ENCODE measurements around the gene TBL2.
"Not testable (repeated sequence)": the region's sequence is repeated elsewhere in the genome, so short reads cannot be mapped to it uniquely, and the experiment has no call there.

The TBL2 gene

GRCh38 chr7:73547841-73548240 lies 30.5 kb downstream of the TBL2 start:
- DNase-seq (ENCODE audit: insufficient read length, low spot score) (no peak), FAIRE-seq (no peak)
- TF ChIP-seq POLR2A (IDR thresholded peaks at IDR 0.05; ENCODE audit: low read depth, low read length), result no peak

GRCh38 chr7:73544678-73545077 lies 33.7 kb downstream of the TBL2 start:
- FAIRE-seq (no peak), DNase-seq (ENCODE audit: insufficient read length, low spot score) (no peak)
- TF ChIP-seq POLR2A (IDR thresholded peaks at IDR 0.05; ENCODE audit: low read depth, low read length), result no peak

GRCh38 chr7:73541722-73542121 lies 36.7 kb downstream of the TBL2 start:
- no peak for DNase-seq (ENCODE audit: insufficient read length, low spot score)
- no peak for FAIRE-seq
- TF ChIP-seq POLR2A (IDR thresholded peaks at IDR 0.05; ENCODE audit: low read depth, low read length), result no peak

DNA sequence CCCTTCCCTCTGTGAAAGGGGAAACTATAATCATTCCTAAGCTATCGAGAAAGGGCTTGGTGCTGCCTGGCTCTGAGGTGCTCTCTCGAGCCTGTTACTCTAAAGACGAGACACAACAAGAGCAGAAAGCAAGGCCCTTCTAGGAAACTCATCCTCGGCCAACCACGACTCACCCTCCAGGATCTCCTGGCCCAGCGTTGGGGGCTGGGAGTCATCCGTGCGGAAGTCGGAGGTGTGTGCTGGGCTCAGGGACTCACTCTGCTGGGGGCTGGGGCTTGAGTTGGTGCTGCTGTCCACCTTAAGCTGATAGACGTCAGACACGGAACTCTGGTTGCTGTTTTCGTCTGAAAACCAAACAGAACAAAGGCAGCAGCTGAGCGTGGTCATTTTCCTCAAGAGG lies 38.7 kb downstream of the TBL2 start:
- DNase-seq (ENCODE audit: insufficient read length, low spot score) (no peak), FAIRE-seq (no peak)
- TF ChIP-seq POLR2A (IDR thresholded peaks at IDR 0.05; ENCODE audit: low read depth, low read length), result no peak

- FAIRE-seq; DNase-seq (ENCODE audit: insufficient read length, low spot score): not testable (repeated sequence)
These were observed 39.9 kb downstream of the TBL2 start for GRCh38 chr7:73538510-73538909.

GRCh38 chr7:73537051-73537450 lies 41.3 kb downstream of the TBL2 start:
- FAIRE-seq, result no peak
- no peak for TF ChIP-seq POLR2A (IDR thresholded peaks at IDR 0.05; ENCODE audit: low read depth, low read length)

GRCh38 chr7:73536479-73536878 lies 41.9 kb downstream of the TBL2 start:
- no peak for TF ChIP-seq POLR2A (IDR thresholded peaks at IDR 0.05; ENCODE audit: low read depth, low read length)
- no peak for FAIRE-seq
- DNase-seq (ENCODE audit: insufficient read length, low spot score), result no peak

More at GRCh38 chr7:73537051-73537450, 41.3 kb downstream of the TBL2 start:
- DNase-seq (ENCODE audit: insufficient read length, low spot score), result no peak

DNA sequence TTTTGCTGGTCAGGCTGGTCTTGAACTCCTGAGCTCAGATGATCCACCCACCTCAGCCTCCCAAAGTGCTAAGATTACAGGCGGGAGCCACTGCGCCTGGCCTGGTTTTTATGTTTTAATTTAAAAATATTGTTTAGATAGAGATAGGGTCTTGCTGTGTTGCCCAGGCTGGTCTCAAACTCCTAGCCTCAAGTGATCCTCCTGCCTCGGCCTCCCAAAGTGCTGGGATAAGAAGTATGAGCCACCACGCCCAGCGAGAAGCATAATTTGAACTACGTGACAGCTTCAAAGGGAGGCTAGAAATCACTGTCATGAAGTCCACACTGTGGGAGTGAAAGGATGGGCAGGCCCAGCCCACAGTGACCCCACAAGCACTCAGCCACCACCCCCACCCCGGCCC lies 42.5 kb downstream of the TBL2 start:
- not testable (repeated sequence) for FAIRE-seq; DNase-seq (ENCODE audit: insufficient read length, low spot score)

GRCh38 chr7:73533742-73534141 lies 44.6 kb downstream of the TBL2 start:
- no peak for FAIRE-seq
- no peak for DNase-seq (ENCODE audit: insufficient read length, low spot score)
- no peak for TF ChIP-seq POLR2A (IDR thresholded peaks at IDR 0.05; ENCODE audit: low read depth, low read length)

GRCh38 chr7:73532224-73532623 lies 46.2 kb downstream of the TBL2 start:
- FAIRE-seq (no peak), DNase-seq (ENCODE audit: insufficient read length, low spot score) (no peak)
- no peak for TF ChIP-seq POLR2A (IDR thresholded peaks at IDR 0.05; ENCODE audit: low read depth, low read length)

- TF ChIP-seq POLR2A (IDR thresholded peaks at IDR 0.05; ENCODE audit: low read depth, low read length), result no peak
- DNase-seq (ENCODE audit: insufficient read length, low spot score) (no peak), FAIRE-seq (no peak)
These were observed 47.6 kb downstream of the TBL2 start for GRCh38 chr7:73530800-73531199.

DNA sequence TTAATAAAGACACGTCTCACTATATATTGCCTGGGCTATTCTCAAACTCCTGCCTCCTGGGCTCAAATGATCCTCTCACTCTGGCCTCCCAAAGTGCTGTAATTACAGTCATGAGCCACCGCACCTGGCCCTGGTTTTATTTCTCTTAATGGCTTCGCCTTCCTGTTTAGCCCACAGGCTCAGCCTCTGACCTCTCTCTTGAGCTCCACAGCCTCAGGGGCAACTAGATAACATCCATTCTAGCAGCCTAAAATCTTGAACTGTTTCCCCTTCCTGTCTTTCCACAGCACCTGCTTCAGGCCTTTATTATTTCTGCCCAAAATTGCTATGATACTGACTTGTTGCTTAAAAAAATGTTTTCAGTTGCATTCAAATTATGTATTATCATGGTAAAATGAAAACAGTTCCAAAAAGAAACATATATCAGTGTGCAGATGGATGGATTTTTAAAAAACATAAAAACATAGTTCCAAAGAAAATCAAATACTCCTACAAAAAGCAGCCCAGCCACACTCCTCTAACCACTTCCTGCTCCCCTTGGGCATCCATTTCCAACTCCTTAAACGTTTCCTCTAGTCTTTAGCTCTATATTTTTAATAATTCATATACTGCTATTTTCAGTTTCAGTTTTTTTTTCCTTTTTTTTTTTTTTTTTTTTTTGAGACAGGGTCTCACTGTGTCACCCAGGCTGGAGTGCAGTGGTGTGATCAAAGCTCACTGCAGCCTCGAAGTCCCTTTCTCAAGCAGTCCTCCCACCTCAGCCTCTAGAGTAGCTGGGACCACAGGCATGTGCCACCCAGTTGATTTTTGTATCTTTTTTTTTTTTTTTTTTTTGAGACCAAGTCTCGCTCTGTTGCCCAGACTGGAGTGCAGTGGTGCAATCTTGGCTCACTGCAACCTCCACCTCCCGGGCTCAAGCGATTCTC lies 51.2 kb downstream of the TBL2 start:
- TF ChIP-seq POLR2A (IDR thresholded peaks at IDR 0.05; ENCODE audit: low read depth, low read length), result no peak
- FAIRE-seq (no peak), DNase-seq (ENCODE audit: insufficient read length, low spot score) (no peak)

- not testable (repeated sequence) for FAIRE-seq; DNase-seq (ENCODE audit: insufficient read length, low spot score)
These were observed 52.3 kb downstream of the TBL2 start for GRCh38 chr7:73526158-73526494.

GRCh38 chr7:73522105-73522872 lies 56.1 kb downstream of the TBL2 start, which contains the start of gene BAZ1B:
Gene BAZ1B (minus strand): TSS chr7:73522293. CDS start chr7:73521933, 360 bp downstream.
- DNase-seq (ENCODE audit: insufficient read length, low spot score), result peak; percentile 95
- no peak for FAIRE-seq
- peak; percentile 4 for TF ChIP-seq POLR2A (IDR thresholded peaks at IDR 0.05; ENCODE audit: low read depth, low read length)

DNA sequence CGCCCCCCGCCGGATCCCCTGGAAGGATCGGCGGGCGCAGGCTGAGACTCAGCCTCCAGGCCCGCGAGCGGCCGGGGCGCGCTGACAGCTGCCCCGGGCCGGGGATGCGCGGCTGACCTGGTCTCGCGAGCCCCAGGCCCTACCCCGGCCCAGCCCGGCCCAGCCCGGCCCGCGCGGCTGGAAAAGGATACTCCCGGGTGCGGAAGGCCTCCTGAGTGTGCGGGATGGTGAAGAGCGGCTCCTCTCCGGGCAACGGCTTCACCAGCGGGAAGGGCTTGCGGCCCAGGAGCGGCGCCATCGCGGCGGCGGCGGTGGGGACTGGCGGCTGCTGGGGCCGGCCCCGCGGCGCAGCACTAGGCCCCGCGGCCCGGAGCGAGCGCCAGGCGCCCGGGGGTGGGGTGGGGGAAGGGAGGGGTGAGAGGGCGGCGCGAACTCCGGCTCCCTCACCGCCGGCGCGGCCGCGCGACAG lies 56.7 kb downstream of the TBL2 start:
- peak; percentile 61 for TF ChIP-seq POLR2A (IDR thresholded peaks at IDR 0.05; ENCODE audit: low read depth, low read length)
- DNase-seq (ENCODE audit: insufficient read length, low spot score), result peak; percentile 51
- FAIRE-seq, result no peak
